ELR (cell line): ENCODE results near the gene HMCN1.

Experiments used
- DNase-seq: peaks from one replicate; pipeline ENCODE4 v3.0.0-alpha.2; 2015; ENCODE audit warnings: low read depth

The HMCN1 gene

GRCh38 chr1:186033847-186034271 is 299.7 kb downstream of the HMCN1 start:
- DNase-seq = peak; percentile 37

DNA sequence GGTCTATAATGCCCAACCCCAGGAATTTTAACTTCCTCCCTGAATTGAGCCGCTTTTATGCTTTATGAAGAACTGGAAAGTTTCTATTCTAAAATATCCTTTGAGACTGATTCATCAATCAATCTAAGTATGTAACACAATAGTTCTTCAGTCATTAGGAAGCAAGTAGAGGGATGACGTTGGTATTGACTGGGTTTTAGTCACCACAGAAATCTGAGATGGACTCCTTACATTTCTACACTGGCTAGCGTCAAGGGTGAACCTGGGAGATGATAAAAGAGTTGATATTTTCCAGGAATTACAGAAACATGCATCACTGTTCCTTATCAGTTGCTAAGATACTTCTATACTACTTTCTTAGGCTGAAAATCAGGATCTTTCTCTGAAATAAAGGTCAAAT is 308.0 kb downstream of the HMCN1 start:
- DNase-seq = no peak

DNA sequence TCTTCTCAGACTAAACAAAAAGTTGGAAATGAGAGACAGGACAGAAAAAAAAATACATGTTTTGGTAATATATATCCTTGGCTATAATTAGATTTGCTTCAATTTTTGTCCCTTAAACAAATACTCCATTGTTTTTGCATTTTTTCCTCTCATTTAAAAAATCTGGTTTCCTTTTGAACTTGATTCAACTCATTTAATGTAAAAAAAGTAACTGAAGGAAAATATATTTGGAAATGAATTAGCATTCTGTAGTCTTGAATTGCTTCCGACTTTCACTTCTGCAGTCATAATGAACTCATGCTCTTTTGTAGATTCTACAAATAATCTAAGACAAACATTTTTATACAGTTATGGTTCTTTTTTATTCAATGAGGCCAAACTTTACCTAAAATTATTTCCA is 309.1 kb downstream of the HMCN1 start:
- DNase-seq = no peak

DNA sequence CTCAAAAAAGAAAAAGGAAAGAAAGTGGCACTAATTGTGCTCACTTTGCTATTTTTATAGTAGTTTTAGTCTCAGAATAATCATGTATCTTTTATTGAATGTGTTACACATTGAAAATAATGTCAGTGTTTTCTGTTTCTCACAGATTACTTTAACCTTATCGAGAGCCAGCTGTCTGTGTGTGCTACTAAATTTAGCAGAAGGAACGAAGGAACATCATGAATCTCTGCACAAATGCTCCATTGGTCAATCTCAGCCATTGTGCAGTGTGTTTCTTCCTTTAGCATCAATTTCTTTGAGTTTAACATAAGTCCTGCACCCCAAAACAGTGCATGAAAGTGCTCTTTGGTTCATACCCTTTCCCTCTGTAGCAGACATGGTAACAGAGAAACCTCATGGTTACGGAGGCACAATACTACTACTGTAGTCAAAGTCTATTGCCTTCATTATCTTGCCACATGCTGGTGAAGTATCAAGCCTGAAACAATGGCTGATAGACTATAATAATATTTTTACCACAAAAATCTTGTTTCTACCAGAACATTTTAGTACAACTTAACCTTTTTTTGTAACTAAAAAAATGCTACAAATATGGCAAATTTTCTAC is 310.0 kb downstream of the HMCN1 start:
- no peak for DNase-seq

DNA sequence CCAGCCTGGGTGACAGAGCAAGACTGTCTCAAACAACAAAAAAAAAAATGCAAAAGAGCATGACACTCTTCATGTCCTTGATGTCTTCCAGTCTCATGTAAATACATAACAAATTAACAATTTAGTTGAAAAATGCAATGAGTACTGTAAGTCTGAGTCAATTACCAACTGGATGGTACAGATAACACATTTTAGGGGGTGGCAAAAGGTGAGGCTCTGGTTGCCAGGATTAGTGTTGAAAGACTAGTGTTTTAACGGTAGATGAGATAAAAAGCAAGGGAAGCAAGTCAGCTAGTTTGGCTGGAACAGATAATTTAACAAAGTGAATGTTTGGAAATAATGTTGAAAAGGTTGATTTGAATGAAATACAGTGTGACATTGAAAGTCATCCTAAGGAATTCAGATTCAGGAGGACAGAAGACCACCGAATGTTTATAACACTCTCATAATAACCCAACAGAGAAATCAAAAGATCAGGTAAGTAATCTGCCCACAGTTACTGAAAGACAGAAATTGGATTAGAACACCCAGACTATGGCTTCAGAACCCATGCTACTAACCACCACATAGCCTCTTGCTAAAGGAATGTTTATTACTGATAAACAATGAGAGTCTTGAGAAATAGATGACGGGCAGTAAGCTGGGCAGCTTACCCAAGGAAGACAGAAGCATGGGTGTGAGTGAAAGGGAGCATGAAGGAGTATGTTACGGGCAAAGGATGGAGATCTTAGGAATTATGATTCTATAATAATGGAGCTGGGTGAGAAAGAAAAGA is 312.4 kb downstream of the HMCN1 start:
- DNase-seq = no peak

- peak; percentile 41 for DNase-seq
Observed at GRCh38 chr1:186050360-186050759, 316.2 kb downstream of the HMCN1 start.

DNA sequence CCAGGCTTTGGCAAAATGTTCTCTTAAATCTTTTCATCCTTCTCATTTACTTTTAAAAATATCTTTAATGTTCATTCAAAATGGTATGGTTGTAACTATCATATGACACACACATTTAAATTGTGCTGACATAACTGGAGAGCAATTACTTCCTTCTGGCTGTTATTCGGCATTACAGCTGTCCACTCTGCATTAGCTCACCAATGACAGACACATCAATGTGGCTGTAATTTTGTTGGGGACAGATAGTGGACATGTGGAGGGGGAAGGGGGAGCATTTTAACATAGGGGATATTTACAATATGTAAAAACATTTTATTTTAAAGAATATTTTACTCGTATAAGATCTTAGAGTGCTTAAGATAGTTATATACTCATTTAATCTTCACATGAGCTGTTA is 319.8 kb downstream of the HMCN1 start:
- no peak for DNase-seq

- no peak for DNase-seq
Observed at GRCh38 chr1:186054932-186055331, 320.7 kb downstream of the HMCN1 start.

DNA sequence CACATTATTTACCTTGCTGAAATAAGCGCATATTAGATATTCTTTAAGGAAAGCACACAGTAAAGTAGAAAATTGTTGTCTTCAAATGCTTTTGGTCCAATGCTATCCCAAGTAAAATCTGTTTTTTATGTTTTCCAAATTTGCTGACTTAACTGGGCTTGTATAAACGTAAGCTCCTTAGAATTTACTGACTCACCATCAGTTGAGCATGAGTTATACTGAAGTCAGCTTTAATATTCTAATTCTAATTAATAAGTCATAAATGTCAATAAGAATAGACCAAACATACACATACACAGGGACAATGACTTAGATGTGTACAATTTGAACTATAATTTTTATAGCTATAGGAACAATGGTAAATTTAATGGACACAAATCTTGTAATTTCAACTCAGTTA is 321.7 kb downstream of the HMCN1 start:
- peak; percentile 40 for DNase-seq

- DNase-seq = no peak
Observed at GRCh38 chr1:186057086-186057485, 322.9 kb downstream of the HMCN1 start.

GRCh38 chr1:186059311-186059710 is 325.1 kb downstream of the HMCN1 start:
- no peak for DNase-seq

DNA sequence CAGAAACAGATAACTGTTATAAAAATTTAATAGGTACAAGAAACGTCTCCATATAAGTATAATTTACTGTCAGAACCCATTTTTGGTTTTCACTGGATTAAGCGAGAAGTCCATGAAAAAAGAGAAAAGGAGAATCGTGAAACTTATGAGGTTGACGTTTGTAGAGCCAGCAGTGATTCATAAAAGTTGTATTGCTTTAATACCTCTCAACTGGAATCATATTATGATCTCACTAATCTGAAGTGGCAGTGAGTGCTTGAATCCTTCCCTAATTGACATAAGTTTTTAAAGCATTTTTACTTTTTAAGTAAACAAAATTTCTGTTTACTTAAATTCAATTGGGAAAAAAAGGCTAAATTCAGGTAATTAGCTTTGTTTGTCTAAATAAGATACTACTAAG is 325.6 kb downstream of the HMCN1 start:
- DNase-seq = no peak

DNA sequence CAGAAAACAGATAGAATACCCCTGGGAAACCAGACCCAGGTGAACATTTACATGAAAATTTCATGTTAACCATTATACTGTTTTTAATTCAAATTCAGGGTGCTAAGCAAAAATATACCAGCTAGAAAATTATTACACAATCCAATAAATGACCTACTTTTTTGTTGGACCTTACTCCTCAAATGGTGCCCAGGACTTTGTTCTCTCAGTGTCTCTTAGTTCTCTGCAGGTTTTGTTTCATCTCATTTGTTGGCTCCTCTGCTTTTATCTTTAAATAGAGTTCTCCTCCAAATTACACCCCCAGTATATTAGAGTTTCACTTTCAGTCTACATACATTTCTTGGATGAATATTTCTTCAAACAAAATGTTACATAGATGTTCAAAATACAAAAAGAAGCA is 326.0 kb downstream of the HMCN1 start:
- DNase-seq = no peak

DNA sequence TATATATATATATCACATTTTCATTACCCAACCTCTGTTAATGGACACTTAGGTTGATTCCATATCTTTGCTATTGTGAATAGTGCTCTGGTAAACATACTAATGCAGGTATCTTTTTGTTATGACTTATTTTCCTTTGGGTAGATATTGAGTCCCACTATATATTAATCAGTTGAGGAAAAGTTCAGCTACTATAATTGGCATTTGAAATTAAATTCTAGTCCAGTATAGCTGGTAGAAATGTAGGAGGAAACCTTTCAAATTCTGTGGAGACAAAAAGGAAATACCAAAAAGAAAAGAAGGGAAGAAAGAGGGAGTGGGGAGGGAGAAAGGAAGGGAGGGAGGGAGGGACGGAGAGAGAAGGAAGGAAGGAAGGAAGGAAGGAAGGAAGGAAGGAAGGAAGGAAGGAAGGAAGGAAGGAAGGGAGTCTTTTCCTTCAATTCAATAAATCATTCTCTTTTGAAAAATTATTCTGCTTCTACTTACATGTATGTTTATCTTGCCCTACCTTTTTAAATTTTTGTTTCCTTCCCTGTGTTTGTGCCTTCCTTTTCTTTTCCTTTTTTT is 329.0 kb downstream of the HMCN1 start:
- no peak for DNase-seq

GRCh38 chr1:186066411-186066810 is 332.2 kb downstream of the HMCN1 start:
- DNase-seq = no peak

- no peak for DNase-seq
Observed at GRCh38 chr1:186073697-186074096, 339.5 kb downstream of the HMCN1 start.

- no peak for DNase-seq
Observed at GRCh38 chr1:186076006-186076405, 341.8 kb downstream of the HMCN1 start.

DNA sequence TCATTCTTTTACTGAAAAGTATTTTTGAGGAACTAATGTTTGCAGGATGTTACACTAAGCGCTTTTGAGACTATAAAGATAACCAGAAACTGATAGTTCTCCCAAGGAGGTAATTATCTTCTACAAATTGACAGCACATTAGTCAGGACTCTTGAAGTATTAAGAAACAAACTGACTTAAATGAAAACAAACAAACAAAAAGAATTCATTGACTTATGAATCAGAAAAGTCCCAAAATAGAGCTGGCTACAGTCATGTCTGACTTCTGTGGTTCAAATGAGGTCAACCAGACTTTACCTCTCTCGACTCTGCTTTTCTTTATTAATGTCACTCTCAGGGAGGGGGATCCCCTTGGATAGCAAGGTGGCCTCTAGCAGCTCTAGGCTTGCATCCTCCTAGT is 344.1 kb downstream of the HMCN1 start:
- no peak for DNase-seq

DNA sequence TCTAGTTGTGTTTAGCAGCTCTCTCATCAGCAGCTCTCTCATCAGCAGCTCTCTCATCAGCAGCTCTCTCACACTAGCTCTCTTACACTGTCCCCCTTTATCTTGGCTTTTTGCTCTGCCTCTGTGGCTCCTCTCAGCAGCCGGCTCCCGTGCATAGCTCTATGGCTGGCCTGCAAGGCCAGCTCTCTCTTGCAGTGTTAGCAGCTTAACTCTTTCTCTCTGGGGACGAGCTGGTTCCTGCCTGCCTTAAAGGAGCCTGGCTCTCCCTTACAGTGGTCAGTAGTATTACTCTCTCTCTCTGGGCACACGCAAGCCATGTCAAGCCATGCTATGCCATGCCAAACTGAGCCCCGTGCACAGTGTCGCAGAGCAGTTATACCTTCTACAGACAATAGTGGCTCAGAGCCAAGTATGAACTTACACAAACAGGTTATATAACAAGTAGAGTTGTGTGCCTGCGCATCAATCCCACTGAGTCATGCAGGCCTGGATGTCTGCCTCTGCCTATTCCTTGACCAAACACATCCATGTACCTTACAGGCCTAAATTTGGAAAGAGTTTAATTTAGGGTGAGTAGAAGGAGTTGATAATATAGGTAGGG is 345.0 kb downstream of the HMCN1 start:
- DNase-seq = no peak

DNA sequence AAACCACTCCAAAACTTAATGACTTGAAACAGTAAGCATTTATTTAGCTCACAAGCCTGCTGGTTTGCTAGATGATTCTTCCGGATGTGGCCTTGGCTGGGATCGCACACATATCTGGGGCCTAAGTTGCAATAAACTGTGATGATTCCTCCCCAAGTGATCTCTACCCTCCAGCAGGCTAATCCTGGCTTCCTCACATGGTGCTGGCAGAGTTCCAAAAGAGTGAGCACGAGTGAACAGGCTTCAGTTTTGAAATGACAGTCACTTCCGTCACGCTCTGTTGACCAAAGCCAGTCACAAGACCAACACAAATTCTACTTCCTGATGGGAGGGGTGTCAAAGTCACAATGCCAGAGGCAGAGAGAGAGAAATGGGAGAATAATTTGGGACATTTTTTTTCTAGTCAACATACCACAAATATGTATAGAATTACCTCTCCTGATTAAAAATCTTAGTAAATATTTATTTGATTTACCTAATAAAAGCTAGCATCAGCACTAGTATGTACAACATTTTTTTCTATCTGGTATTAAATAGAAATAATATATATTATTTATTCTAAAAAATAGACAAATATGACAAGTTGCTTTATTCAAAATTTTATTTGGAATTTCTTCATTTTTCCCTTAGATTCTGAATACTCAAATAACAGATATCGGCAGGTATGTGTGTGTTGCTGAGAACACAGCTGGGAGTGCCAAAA is 348.2 kb downstream of the HMCN1 start:
- DNase-seq = peak; percentile 30

GRCh38 chr1:186086583-186086982 is 352.4 kb downstream of the HMCN1 start:
- DNase-seq = no peak

GRCh38 chr1:186089940-186090339 is 355.7 kb downstream of the HMCN1 start:
- no peak for DNase-seq
